ENCODE results near the gene FUZ.

- TF ChIP-seq CTCF (IDR thresholded peaks at IDR 0.05 in 8 of 11, conservative IDR thresholded peaks at IDR 0.05 in 3 of 11) (no peak), POLR2AphosphoS5 (IDR thresholded peaks at IDR 0.05) (no peak)
These were observed 16.1 kb upstream of the FUZ start for GRCh38 chr19:49829200-49829599.
